Activated T-cell treated with anti-CD3 and anti-CD28 coated beads for 48 hours (primary cell): ENCODE measurements around the gene DSCAML1.

Experiments
- DNase-seq: peaks from one replicate; pipeline ENCODE4 v3.0.0-alpha.2; 2020; ENCODE audit warnings: low read depth

The DSCAML1 gene

DNA sequence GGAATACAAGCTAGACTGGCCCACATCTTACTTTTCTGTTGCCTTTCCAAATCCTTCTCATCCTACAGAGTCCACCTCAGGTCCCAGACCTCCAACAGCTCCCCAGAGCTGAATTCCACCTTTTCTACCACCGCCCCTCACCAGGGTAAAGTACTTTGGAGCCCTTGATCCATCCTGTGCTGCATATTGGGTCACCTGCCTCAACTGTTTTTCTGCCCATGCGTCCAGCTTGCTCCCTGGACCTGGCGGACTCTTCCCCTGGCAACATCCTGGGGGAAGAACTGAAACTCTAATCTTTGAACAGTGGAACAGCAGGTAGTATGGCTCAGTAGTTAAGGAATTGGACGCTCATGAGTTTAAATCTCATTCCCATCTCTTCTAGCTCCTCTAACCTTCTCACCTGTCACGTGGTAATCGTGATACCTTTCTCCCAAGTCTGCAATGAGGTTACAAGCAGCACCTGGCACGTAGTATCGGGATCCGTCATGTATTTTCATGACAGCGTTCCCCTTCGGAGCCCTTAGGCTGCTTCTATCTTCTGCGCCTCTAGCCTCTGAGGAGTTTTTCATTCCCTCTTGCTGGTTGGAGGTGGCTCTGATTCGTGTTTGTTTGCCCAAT lies 371.2 kb downstream of the DSCAML1 start:
- DNase-seq = no peak

GRCh38 chr11:117424781-117425180 lies 372.2 kb downstream of the DSCAML1 start:
- no peak for DNase-seq

DNA sequence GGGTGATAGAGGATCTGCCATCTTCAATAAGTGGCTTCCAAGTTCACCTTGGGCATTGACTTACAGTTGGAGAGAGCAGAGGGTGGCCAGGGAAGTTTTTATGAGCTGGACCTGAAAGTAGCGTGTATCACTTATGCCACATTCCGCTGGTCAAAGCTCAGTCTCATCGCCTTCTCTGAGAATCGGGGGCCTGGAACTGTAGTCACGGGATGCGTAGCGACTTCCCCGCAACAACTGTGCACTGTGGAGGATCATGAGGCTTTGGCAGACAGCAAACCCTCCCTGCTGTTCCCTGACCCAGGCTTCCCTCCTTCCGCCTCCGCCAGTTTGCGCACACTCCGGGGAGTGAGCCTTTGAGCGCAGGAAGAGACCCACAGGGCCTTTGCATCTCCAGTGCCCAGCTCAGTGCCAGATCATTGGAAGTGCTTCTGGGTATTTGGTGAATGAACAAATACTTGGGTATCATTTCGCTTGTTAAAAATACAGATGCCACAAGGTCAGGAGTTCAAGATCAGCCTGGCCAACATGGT lies 373.9 kb downstream of the DSCAML1 start:
- DNase-seq = no peak

DNA sequence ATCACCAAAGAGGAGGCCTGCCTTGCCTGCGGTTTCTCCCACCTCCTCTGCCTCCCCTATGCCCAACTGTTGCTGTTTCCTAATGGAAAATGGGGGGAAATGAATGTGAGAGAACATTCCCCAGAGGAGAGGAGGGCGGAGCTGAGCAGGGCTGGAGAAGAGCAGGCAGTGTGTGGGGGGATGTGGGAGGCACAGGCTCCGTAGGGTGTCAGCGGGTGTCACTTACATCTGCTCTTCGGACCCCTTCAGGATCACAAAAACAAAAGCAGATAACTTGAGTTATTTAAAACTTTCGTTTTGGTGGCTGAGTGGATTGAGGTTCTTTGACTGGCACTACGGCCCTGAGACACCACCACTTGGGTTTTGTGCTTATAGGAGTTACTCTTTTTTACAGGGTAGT lies 375.5 kb downstream of the DSCAML1 start:
- DNase-seq = no peak

GRCh38 chr11:117421041-117421440 lies 376.0 kb downstream of the DSCAML1 start:
- DNase-seq = no peak

GRCh38 chr11:117420598-117420997 lies 376.4 kb downstream of the DSCAML1 start:
- no peak for DNase-seq

DNA sequence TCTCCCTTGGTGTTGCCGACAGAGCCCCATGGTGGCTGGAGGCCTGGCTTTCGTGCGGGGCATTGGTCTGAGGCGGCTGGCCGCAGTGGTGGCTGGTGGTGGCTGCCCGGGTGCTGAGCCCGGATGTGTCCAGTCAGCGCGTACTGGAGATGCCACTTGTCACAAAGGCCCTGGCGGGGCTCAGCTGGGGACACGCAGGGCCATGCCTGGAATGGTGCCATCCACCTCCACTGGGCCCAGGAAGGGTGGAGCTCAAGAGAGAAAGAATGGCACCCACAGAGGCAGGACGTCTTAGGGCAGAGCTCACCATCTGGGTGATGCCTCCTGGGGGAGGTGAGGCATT lies 376.9 kb downstream of the DSCAML1 start:
- DNase-seq = no peak

DNA sequence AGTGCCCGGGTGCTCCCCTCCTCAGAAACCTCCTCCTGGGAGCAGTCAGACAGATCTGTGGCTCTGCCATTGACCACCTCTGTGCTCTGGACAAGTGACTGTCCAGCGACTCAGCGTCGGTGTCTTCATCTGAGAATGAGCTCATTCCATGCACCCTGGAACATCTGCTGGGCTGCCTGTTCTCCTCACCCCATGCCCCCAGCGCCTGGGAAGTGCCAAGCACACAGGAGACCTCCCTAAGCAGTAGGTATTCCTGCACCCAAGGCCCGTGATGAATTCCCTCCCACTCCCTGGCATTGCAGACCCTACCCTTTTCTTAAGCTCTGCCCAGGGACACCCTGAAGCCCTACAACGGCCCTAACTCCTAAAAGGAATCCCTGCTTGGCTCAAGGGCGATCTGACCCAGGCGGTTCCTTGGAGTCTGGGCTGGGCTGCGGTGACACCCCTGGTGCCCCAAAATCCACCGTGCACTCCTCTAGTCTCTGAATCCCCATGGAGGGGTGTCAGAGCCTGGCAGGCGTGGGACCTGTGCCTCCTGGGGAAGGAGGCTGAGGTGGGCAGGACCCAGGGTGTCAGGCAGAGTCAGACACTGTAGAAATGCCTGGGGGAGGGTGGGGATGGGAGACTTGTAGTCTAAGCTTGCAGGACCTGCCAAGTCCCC lies 377.4 kb downstream of the DSCAML1 start:
- DNase-seq = no peak

DNA sequence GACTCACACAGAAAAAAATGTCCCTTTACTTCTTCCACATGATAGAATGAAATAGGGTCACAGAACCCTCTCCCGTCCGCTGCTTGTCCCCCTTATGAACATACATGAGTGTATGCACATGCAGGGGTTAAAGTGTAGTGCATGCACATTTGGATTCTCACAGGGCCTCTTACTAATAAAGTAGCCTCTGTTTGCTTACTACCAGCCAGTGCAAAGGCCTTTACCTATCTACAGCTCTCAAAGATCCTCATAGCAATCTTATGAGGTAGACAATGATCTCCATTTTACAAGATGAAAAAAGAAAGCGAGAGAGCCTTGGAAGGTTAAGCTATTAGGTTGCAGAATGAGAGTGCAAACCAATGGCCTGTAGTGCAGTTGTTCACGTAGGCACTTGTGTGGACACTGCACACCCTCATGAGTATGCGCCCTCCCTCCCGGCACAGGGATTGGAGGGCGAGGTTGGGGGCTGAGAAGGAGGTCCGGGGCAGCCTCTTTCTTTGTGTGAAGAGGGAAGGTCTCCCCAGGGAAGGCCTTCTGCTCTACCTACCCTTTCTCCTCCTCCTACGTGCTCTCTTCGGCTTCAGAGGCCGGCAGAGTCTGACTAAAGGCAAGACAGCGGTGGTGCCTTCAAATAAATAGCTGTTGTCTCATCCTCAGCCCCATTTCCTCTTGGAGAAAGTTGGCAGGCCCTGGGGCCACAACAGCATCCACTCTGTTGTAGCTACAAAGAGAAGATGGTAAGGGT lies 378.1 kb downstream of the DSCAML1 start:
- no peak for DNase-seq

DNA sequence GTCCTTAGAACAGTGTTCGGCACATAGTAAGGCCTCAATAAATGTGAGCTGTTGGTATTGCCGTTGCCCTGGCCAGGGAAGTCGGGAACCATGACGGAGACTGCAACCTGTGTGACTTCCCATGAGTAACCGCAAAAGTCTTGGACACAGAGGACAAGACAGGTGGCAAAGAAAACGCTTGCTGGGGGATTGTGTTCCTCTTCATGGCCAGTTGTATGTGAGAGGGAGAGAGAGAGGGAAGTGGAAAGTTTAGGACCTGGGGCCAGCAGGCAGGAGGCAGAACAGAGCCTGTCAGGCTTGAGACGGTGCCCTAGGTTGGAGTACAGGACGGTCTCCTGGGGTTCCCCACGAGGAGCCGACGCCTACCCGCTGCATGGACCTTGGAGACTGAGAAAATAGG lies 379.2 kb downstream of the DSCAML1 start:
- no peak for DNase-seq

GRCh38 chr11:117417342-117417741 lies 379.7 kb downstream of the DSCAML1 start:
- DNase-seq = no peak

DNA sequence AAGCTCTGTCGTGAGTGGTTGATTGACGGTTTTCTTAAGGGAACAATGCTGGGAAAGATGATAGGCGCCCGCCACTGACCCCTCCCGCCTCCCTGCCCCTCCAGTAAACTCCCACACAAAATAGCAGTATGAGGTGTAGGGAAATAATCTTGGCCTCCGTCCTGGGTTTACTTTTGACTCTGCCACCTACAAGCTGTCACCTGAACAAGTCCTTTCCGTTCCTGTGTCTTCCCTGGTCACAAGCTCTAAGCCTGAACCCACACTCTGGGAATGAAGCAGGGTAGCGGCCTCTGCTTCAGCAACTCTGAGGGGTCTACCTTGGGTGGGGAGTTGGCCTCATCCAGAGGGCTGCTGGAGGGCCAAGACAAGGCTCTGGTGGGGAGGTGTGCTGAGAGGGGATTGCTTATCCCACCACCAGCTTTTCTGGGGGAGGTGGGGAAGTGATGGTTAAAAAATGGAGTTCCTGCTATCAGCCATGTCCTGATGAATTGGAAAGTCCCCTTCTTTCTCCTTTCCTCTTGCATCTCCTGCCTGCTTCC lies 381.6 kb downstream of the DSCAML1 start:
- no peak for DNase-seq

- DNase-seq = no peak
These were observed 382.3 kb downstream of the DSCAML1 start for GRCh38 chr11:117414724-117415123.

- no peak for DNase-seq
These were observed 383.4 kb downstream of the DSCAML1 start for GRCh38 chr11:117413616-117414015.

DNA sequence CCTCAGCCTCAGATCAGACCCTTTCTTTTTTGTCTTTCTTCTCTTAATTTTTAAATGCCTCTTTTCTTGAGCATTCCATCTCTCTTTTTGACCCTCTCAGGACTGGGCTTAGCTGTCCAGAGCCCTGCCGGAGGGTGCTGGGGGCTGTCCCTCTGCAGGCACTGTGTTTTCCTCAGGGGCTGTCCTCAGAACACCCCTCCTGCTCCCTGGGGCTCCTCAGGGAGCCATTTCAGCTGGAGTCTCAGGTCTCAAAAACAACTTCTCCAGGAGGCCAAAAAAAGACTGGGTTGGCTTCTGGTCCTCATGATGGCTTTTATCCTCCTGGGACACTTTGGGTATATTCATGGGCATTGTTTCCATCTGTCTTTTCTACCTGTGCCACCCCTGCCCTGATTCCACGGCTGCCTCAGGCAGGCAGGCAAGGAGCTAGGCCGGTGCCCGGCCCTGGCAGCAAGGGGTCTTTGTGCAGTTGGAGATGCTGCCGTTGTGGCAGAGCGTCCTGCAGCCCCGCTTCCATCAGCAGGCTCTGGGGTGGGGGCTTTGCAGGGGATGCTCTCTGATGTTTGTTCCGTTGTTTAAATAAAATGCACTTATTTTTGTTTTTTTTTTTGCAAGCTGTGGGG lies 384.3 kb downstream of the DSCAML1 start:
- no peak for DNase-seq

- no peak for DNase-seq
These were observed 384.8 kb downstream of the DSCAML1 start for GRCh38 chr11:117412176-117412575.

GRCh38 chr11:117411736-117412135 lies 385.3 kb downstream of the DSCAML1 start:
- DNase-seq = no peak

- no peak for DNase-seq
These were observed 385.9 kb downstream of the DSCAML1 start for GRCh38 chr11:117410861-117411710.

GRCh38 chr11:117410238-117410637 lies 386.8 kb downstream of the DSCAML1 start:
- no peak for DNase-seq

- DNase-seq = no peak
These were observed 387.5 kb downstream of the DSCAML1 start for GRCh38 chr11:117409511-117409910.

DNA sequence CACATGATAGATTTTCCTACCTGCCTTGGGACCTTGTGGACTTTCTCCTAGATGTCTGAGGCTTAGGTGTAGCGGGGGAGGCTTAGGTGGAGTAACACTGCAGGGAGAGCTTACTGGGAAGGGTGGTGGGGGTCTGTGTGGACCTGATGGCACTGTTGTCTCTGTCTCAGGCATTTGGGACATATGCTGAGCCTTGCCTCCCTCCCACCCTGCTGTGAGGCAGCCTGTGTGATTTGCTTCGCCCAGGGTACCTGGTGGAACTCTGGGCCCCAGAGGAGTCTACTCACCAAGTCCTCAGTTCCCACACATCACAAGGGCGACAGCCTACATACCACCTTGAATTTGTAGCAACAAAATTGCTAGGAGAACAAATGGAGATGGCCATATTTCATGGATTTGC lies 388.7 kb downstream of the DSCAML1 start:
- no peak for DNase-seq

- DNase-seq = no peak
These were observed 390.0 kb downstream of the DSCAML1 start for GRCh38 chr11:117407016-117407415.
